SKM-1 treated with dmso at 0.1 percent for 144 hours (cell line): ENCODE measurements around the gene C11orf68.
A peak's percentile ranks its signal among the peaks of the same experiment; 100 is the strongest.

ENCODE experiments used
- DNase-seq: peaks from one replicate; lab custom pipeline; 2025; ENCODE audit not compliant: unreplicated experiment; lab: John Stamatoyannopoulos, UW

Gene C11orf68

GRCh38 chr11:65891219-65892136 is 27.4 kb downstream of the C11orf68 start:
- no peak for DNase-seq

DNA sequence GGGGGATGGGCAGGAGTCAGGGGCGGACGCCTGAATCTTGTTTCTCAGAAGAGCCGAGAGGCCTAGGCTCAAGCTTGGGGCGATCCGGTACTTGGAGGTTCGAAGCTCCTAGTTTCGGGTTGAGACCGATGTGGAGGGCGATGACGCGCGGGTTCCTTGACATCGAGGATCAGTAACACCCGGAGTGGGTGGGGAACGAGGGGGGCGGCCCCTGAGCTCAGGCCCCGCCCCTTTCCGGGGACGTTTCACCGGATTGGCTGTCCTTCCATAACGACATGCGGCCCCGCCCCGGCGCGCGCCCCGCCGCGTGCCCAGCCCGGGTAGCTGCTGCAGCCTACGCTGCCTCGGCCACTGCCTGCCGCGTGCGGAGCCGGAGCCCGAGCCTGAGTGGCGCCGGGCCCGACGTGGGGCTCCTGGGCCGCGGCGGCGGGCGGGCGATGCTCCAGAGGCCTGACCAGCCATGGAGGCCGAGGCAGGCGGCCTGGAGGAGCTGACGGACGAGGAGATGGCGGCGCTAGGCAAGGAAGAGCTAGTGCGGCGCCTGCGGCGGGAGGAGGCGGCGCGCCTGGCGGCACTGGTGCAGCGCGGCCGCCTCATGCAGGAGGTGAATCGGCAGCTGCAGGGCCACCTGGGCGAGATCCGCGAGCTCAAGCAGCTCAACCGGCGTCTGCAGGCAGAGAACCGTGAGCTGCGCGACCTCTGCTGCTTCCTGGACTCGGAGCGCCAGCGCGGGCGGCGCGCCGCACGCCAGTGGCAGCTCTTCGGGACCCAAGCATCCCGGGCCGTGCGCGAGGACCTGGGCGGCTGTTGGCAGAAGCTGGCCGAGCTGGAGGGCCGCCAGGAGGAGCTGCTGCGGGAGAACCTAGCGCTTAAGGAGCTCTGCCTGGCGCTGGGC is 28.3 kb downstream of the C11orf68 start, which contains the start of gene CCDC85B:
TSS of gene CCDC85B (plus strand) at position 350 of the 895 bp plus-strand sequence. CDS start at position 461, 111 bp downstream.
- peak; percentile 89 for DNase-seq

DNA sequence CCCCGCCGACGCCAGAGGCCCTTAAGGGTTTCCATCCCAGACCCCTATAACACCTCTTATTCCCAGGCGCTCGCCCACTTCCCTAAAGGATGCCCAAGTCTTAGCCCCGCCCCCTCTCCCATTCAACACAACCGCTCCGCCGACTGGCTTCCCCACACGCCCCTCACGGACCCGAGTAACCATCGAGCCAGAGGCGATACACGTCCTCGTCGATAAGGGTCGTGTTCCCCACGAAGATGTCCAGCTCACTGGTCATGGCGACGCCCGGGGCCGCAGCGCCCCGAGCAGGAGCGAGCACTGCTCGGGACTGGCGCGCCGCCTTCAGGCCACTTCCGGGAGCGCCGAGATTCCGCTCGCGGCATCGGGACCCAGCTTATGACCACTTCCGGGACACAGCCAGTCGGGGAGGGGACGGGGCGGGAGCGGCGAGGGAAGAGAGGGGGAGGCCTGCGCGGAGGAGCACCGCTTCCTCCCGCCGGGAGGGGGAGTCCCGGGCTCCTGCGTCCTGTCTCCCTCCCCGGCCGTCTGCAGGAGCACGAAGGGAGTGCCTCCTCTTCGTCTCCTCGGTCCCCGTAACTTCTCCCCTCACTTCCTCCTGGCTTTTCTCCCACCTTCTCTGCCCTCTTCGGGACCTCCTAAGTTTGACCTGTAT is 30.6 kb downstream of the C11orf68 start, which contains the start of gene FIBP:
TSS of gene FIBP (minus strand) at position 309 of the 652 bp plus-strand sequence. CDS start at position 256, 53 bp downstream.
- DNase-seq = peak; percentile 96

- DNase-seq = no peak
These were observed 31.1 kb downstream of the C11orf68 start for GRCh38 chr11:65887723-65888162.

GRCh38 chr11:65886826-65887722 is 31.8 kb downstream of the C11orf68 start:
- DNase-seq = no peak

DNA sequence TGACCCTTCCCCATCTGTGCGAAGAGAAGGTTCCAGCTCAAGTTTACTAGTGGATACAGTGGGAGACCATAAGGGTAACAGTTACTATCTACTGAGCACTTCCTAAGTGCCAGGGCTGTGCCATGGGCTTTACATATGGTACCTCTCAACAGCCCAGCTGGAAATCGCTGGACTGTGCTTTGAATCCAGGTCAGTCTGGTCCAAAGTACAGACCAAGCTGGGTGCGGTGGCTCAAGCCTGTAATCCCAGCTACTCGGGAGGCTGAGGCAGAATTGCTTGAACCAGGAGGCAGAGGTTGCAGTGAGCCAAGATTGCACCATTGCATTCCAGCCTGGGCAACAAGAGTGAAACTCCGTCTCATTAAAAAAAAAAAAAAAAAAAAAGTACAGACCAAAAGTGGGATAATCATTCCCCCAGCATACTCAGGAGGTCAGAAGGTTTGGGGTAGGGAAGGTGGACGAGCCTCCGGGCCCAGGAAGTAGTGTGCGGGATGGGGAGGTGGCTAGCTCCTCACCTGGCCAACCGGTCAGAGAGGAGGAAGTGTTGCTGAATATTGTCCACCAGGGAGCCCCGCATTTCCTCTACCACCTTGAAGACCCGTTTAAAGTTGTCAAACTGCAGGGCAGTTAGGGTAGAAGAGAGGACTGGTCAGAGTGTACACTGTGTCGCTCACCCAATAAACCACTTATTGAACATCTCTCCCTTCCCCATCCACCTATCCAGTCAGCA is 32.9 kb downstream of the C11orf68 start:
- no peak for DNase-seq

GRCh38 chr11:65885231-65885630 is 33.6 kb downstream of the C11orf68 start:
- no peak for DNase-seq

GRCh38 chr11:65884716-65885092 is 34.2 kb downstream of the C11orf68 start:
- DNase-seq = peak; percentile 75

DNA sequence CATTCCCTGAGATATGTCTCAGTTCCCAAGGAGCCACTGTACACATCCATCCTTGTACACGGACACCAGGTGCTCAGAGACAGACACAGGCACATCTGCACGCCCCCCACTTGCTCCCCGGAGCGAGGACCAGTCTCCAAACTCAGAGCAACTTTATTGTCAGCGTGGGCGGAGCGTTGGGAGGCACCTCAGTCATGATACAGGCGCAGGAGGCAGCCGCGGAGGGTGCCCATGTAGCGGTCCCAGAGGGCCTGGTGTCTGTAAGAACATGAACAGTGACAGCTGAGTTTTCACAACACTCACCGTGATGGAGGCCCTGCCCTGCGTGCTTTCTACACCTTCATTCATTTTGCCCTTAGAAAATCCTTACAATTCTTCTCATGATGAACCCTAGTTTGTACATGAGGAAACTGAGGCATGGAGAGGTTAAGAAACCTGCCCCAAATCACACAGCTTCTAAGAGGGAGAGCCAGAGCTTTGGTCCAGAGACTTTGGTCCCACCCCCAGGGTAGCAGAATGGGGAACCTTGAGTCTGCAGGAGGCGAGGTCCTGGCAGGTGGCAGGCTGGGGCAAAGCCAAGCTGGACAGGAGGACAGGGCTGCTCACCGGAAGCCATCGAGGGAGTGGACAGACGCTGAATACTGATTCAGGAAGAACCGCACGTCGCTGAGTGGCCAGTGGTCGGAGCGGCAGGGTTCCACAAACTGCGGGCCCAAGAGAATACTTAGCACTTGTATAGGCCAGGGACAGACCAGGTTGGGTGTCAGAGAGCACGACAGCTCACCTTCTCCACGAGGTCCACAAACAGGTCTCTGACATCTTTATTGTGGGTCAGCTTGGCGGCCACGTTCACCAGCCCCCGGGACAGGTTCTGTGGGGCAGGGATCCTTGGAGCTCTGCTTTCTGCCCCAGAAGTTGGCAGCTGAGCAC is 34.8 kb downstream of the C11orf68 start:
- DNase-seq = no peak

DNA sequence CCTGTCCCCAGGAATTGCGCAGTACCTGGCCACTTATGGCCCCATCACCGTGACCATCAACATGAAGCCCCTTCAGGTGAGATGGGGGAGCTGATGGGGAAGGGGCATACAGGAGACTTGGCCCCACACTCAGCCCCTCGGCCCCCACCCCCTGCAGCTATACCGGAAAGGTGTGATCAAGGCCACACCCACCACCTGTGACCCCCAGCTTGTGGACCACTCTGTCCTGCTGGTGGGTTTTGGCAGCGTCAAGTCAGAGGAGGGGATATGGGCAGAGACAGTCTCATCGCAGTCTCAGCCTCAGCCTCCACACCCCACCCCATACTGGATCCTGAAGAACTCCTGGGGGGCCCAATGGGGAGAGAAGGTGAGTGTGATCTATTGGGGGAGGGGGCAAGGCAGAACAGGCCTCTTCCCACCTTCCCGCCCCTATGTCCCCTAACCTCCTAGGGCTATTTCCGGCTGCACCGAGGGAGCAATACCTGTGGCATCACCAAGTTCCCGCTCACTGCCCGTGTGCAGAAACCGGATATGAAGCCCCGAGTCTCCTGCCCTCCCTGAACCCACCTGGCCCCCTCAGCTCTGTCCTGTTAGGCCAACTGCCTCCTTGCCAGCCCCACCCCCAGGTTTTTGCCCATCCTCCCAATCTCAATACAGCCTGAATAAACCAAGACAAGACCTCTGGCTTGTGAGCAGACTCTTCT is 35.7 kb downstream of the C11orf68 start:
- no peak for DNase-seq

DNA sequence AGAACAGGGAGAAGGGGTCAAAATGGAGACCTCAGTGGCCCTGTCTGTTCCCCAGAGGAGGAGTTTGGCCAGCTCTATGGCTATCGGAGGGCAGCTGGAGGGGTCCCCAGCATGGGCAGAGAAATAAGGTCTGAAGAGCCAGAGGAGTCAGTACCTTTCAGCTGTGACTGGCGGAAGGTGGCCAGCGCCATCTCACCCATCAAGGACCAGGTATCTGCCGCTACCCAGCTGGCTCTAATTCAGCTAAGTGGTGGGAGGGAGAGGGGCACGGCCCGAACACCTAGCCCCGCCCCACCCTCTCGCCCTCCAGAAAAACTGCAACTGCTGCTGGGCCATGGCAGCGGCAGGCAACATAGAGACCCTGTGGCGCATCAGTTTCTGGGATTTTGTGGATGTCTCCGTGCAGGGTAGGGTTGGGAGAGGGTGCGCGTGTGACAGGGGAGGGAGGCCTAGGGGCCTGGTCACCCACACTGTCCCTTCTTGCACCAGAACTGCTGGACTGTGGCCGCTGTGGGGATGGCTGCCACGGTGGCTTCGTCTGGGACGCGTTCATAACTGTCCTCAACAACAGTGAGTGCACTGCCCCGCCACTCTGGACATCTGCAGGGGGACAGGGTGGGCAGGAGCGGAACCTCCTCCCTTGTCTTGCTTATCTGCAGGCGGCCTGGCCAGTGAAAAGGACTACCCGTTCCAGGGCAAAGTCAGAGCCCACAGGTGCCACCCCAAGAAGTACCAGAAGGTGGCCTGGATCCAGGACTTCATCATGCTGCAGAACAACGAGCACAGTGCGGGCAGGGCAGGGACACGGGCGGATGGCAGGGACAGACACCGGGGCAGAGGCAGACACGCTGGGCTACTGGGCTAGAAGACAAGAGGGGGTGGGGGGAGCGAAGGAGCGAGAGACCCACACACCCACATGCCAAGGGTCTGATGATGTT is 36.5 kb downstream of the C11orf68 start:
- DNase-seq = no peak

DNA sequence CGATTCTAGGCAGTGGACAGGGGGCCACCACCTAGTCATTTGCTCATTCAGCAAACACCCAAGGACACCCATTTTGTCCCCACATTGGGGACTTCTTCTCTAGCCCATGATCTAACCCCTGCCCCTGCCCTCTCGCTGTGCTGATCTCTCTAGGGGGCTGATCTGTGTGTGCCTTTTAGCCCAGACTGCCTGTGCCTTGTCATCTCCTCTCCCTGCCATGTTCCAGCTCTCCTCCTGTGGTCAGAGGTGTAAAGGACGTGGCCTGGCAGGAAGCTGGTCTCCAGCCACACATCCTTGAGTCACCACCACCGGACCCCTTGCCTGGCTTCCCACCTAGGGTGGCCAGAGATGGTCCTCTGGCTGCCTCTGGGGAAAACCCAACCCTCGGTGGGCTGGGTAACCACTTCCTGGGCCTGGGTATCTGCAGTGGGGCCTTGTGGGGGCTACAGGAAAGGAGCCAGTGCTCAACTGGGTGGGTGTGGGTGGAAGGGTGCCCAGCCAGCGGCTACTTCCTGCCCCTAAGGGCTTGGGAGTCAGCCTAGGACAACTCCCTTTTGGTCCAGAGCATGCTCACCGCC is 37.9 kb downstream of the C11orf68 start:
- DNase-seq = no peak

- DNase-seq = no peak
These were observed 38.8 kb downstream of the C11orf68 start for GRCh38 chr11:65880027-65880426.

GRCh38 chr11:65879617-65880016 is 39.2 kb downstream of the C11orf68 start, which contains the start of gene CTSW:
TSS of gene CTSW (plus strand) at chr11:65879837. CDS start at chr11:65879855, 18 bp downstream.
- DNase-seq = no peak

GRCh38 chr11:65873318-65874156 is 45.3 kb downstream of the C11orf68 start:
- peak; percentile 83 for DNase-seq
